Breast epithelium (tissue), 3 donors: ENCODE measurements around the gene FHIT.

Source experiments
- POLR2AphosphoS5 ChIP-seq, 3 donors: sonication (generic); formaldehyde crosslinking; IDR thresholded peaks; one replicate each; pipeline ENCODE4 v1.6.1; 2017; ENCODE audit warnings: antibody characterized with exemption in 3 of 3
- TF ChIP-seq, protein P1 (sequence below), 3 donors: fragments of 450-650 bp; IDR thresholded peaks; one replicate each; pipeline ENCODE4 v1.5.1; 2016 to 2017; ENCODE audit warnings: antibody characterized with exemption in 3 of 3, mild to moderate bottlenecking in 3 of 3, moderate library complexity in 3 of 3

DNA sequence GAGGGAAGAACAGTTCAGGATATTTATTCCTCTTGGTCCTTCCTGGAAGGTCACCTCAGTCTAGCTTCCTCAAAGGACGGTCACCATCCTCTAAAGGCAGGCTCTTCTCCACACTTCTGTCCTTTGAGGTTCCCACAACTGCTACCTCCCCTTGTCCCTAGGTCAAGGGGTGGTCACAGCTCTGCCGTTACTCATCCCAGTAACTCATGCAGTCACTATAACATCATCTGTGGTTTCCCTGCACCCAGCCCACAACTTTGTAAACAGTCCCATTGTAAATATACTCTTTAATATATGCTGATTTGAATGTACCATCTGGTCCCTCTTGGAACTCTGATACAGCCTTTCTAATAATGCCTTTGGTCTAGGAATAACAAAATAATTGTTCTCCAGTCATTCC lies 887.4 kb downstream of the FHIT start:
- TF ChIP-seq, protein P1, sequence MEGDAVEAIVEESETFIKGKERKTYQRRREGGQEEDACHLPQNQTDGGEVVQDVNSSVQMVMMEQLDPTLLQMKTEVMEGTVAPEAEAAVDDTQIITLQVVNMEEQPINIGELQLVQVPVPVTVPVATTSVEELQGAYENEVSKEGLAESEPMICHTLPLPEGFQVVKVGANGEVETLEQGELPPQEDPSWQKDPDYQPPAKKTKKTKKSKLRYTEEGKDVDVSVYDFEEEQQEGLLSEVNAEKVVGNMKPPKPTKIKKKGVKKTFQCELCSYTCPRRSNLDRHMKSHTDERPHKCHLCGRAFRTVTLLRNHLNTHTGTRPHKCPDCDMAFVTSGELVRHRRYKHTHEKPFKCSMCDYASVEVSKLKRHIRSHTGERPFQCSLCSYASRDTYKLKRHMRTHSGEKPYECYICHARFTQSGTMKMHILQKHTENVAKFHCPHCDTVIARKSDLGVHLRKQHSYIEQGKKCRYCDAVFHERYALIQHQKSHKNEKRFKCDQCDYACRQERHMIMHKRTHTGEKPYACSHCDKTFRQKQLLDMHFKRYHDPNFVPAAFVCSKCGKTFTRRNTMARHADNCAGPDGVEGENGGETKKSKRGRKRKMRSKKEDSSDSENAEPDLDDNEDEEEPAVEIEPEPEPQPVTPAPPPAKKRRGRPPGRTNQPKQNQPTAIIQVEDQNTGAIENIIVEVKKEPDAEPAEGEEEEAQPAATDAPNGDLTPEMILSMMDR (IDR thresholded peaks at IDR 0.05), result no peak
- TF ChIP-seq POLR2AphosphoS5 (IDR thresholded peaks at IDR 0.05), result no peak
